Subcutaneous adipose tissue (tissue), 4 donors: ENCODE results near the gene NFIB. TPM values are rescaled to one million over a fixed set of nuclear protein-coding genes. Genes with fewer than 3 reads are reported as not detected.

Experiments used
- CTCF ChIP-seq: fragments of 450-650 bp; IDR thresholded peaks from one replicate; pipeline ENCODE4 v1.5.1; 2016; ENCODE audit warnings: low read depth, mild to moderate bottlenecking, control low read depth, antibody characterized with exemption, moderate library complexity
- total RNA-seq, 4 donors: library from RNA; depleted of rRNA; stranded (reverse); fragments of >200 nt; gene quantifications; one replicate each; pipeline ENCODE4 v1.1.0, GENCODE V29; 2016

The NFIB gene
- total RNA-seq, 4 donors from 2014 or later = 79.2 to 215 (median 126) TPM

- no peak for TF ChIP-seq CTCF
These were observed 216.7 kb downstream of the NFIB start for GRCh38 chr9:14097215-14097614.

- TF ChIP-seq CTCF = no peak
These were observed 217.6 kb downstream of the NFIB start for GRCh38 chr9:14096258-14096922.

- TF ChIP-seq CTCF = no peak
These were observed 218.7 kb downstream of the NFIB start for GRCh38 chr9:14095277-14095676.

- no peak for TF ChIP-seq CTCF
These were observed 219.4 kb downstream of the NFIB start for GRCh38 chr9:14094491-14094890.

- no peak for TF ChIP-seq CTCF
These were observed 221.6 kb downstream of the NFIB start for GRCh38 chr9:14092344-14092743.

GRCh38 chr9:14089051-14089803 is 224.7 kb downstream of the NFIB start:
- TF ChIP-seq CTCF = no peak

GRCh38 chr9:14087576-14087975 is 226.4 kb downstream of the NFIB start:
- TF ChIP-seq CTCF = no peak
